NK-92 treated with Interleukin-12 subunit alpha and Interleukin-12 subunit beta, amount 100 ng/mL, for 24 hours (cell line): ENCODE data around the gene FOXC2.
"Not testable (repeated sequence)": the region's sequence is repeated elsewhere in the genome, so short reads cannot be mapped to it uniquely, and the experiment has no call there.

Source experiments
- DNase-seq: peaks from one replicate; lab custom pipeline; 2025; lab: John Stamatoyannopoulos, UW

The FOXC2 gene

DNA sequence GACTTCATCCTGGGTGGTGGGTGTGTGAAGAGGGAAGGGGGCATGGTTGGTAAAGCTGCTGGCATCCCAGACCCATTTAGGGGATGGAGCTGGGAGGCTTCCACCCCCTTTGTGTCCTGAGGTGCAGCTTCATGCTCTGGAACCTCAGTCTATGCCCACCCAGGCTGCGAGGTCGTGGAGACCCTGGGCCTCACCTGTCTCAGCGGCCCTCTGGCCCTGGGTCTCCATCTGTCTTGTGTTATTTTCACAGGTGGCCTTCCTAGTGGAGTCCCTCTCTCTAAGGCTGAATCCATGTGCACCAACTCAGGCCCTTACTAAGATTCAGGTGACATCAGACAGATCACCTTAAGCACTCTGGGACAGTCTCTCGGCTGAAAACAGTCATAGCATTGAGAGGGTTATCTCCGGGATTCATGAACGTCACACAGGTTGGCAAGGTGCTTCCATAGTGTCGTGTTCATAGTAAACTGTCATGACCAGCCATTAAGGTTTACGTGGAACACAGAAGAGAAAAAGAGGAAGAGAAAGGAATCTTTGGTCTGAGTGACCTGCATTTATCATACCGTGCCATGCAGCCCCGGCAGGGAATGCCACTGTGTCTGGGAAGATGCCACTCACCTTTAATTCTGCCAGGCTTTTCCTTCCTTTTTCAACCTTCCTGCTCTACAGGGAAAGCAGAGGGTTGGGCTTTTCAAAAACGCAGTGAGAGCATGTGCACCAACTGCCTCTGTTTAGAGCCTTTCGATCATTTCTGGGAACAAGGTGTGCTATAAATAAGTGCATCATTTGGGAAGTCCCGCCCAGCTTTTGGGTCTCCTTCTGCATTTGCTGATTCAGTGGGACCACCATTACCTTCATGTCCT lies 7.2 kb downstream of the FOXC2 start:
- DNase-seq = no peak

GRCh38 chr16:86574646-86575045 lies 8.0 kb downstream of the FOXC2 start:
- DNase-seq = no peak

DNA sequence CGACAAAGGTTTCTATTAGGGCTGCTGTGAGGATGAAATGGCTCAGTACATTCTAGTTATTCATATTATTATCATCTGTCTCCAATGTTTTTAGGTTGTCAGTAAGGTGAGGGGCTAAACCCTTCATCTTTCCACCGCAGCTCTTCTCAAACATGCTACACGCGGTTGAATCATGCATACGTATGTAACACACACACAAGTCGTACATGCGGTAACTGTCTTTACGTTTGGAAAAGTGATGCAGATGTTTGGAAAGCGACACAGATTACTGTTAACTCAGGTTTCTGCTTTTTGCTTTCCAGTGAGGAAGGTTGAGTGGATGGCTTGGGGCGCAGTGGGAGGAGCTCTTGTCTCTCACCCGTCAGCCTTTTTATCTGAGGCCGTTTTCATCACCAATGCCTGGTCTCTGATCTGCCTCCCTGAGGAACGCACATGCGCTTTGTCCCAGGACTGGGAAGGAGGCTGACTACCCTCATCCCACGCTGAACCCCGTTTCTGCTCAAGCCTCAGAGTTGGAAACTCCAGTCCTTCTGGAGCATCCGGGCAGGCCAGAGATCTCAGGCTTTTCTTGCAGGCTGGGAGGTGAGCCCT lies 8.6 kb downstream of the FOXC2 start:
- DNase-seq = no peak

GRCh38 chr16:86575754-86576557 lies 9.3 kb downstream of the FOXC2 start:
- DNase-seq = no peak

DNA sequence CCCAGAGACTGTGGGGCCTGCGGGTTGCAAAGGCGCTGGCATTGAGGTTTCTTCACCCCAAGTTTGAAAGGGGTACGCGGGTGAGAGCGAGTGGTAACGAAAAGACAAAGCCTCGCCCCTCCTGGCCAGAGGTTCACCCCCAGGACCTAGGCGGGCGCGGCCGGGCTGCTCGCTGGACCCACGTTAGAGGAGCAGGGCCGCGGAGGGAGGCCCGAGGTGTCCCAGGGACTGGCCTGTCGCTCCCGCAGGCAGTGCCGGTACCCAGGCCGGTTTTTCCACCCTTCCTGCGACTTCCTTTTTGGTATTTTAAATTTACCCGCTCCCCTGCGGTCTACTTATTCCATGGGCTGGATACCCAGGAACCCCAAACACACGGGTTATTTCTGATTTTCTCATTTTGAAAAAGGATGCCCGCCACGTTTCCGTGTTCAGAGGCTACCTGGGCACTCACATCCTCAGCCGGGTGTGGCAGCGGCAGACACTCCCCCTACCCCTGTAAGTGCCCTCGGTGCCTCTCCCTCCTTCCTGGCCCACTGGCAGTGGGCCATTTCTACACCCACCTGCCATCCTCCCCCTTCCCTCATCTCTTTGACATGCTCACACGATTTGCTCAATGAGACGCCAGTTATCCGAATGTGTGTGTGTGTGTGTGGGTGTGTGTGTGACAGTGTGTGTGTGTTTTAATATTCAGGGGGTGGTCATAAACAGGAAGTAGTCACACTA lies 10.1 kb downstream of the FOXC2 start:
- no peak for DNase-seq

- DNase-seq = no peak
These were observed 10.8 kb downstream of the FOXC2 start for GRCh38 chr16:86577314-86577971.

GRCh38 chr16:86578061-86578599 lies 11.5 kb downstream of the FOXC2 start, which contains the start of gene FOXL1:
TSS of gene FOXL1 (plus strand) at chr16:86578549. CDS start at chr16:86578724, 175 bp downstream.
- DNase-seq = no peak

GRCh38 chr16:86578611-86579267 lies 12.1 kb downstream of the FOXC2 start:
- DNase-seq = no peak

DNA sequence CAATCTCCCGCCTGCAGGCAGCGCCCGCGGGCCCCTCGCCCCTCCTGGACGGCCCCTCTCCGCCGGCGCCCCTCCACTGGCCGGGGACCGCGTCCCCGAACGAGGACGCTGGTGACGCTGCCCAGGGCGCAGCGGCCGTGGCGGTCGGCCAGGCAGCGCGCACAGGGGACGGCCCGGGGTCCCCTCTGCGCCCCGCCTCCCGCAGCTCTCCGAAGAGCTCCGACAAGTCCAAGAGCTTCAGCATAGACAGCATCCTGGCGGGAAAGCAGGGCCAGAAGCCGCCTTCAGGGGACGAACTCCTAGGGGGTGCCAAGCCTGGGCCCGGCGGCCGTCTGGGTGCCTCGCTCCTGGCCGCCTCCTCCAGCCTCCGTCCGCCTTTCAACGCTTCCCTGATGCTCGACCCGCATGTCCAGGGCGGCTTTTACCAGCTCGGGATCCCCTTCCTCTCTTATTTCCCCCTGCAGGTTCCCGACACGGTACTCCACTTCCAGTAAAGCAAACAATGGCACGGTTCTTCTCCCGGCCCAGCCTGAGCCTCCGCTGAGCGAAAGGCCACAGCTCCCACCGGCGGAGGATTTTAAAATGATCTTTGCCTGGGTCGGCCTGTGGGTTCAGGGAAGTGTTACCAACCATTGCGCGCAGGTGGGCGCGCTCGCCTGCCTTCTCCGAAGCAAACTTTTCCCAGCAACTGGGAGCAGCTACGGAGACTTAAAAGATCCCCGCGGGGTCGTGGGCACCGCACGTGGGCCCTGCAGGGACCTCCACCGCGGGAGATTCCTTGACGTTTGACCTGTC lies 12.8 kb downstream of the FOXC2 start:
- DNase-seq = no peak

DNA sequence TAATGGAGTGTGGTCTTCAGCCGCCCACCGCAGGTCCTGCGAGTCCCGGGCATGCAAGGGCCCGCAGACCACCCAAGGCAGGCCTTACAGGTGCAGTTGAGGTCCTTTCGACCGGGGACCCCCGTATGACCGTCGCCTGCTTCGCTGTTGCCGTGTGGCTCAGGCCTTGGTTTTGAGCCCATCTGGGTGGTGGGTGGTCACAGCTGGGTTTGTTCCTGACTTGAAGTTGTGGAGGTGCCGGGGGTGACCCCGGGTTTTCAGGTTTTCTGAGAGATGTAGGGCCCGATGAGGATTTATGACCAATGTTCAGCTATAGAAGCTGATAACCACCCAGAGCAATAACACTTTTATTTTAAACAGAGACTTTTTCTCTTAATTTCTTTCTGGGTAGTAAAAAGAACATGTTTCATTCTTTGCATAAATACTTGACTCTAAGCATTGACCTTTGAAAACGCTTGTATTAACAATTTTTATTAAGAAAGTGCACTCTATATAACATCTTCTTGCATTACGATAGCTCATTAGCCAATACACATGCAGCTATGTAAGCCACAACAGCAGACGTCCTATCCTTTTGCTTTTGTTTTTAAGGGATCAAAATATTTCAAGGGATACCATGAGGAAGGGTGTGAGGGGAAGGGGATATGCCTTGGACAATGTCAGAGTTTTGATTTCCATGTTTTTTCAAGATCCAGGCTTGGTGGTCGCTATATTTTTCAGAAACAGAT lies 13.6 kb downstream of the FOXC2 start:
- no peak for DNase-seq

GRCh38 chr16:86580791-86581170 lies 14.2 kb downstream of the FOXC2 start:
- no peak for DNase-seq

DNA sequence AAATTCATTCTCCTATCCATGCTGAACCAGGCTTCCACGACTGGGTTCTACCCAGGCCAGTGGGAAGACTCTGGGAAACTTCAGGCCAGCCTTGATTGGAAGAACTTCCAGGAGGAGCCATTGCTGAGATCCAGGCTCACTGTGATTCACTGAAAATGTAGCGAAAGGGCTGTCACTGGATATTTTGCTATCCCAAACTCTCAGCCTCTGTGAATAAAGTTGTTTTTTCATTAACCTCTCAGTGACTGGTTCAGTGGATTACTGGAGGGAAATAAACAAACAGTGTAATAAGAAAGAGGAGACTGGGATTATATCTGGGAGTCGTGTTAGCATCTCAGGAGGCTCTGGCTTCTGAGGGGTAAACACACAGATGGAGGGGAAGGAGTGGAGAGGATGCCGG lies 14.8 kb downstream of the FOXC2 start:
- DNase-seq = no peak

DNA sequence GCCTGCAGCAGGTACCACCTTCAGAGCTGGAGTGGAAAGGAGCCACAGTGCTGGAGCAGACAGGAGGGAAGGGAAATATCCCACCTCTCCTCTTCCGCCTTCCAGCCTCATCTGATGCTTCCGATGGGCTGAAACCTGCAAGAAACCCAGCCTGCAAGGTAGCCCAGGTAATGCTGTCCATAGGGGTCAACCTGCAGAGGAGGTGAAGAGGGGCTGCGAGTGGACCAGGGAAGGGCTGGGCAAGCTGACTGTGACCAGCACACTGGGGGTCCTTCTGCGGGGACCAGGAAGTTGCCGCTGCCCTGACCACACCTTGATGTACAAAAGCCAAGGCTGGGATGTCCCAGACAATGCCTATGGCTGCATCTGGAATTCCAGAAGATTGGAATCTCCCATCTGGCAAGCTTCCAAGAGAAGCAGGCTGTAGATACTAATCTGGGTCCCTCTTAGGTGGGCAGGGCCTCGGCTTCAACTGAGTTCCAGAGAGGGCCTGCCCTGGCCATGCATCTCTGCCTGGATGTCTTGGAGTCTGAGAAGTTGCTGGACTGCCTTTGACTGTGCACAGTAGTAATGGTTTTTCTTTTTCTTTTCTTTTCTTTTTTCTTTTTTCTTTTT lies 17.5 kb downstream of the FOXC2 start:
- no peak for DNase-seq

DNA sequence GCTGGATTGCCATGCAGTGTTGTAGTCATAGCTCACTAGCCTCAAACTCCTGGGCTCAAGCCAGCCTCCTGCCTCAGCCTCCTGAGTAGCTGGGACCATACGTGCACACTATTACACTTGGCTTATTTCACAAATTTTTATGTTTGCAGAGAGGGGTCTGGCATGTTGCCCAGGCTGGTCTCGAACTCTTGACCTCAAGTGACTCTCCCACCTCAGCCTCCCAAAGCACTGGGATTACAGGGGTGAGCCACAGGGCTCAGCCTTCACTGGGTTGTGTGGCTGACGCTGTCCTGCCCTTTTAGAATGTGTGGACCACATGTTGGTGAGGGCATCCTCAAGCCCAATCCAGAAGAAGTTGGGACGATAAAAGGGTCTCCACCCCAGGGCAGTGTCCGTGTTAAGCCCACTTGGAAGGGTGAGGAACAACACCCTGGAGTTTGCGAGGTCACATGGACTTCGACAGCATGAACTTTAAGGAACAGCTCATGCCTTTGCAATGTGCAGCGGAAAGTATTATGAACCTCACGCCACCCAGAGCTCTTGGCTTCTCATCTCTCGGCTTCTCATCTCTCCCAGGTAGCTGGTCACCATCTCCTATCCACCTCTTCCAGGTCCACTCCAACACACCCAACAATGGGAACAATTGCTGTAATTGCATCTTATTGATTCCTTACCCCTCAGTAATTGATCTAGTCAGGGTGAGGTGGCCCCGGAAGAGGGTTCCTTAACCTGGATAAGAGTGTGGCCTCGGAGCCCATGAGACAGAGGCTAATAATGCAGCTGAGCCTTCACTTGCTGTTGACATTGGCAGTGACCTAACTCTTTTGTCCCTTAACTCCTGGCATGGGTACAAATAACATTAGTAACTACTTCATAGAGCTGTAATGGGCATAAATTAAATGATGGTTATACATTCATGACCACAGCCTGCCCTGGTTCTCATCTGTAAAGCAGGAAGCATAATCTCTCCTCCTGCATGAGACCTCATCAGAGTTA lies 18.4 kb downstream of the FOXC2 start:
- no peak for DNase-seq

GRCh38 chr16:86585821-86586611 lies 19.4 kb downstream of the FOXC2 start:
- DNase-seq = no peak

- DNase-seq = no peak
These were observed 20.9 kb downstream of the FOXC2 start for GRCh38 chr16:86587487-86587886.

- DNase-seq = not testable (repeated sequence)
These were observed 21.3 kb downstream of the FOXC2 start for GRCh38 chr16:86587955-86588354.
